HepG2 (cell line): ENCODE data around the gene IL13. TPM values are rescaled to one million over a fixed set of nuclear protein-coding genes. Genes with fewer than 3 reads are reported as not detected.
A peak's percentile ranks its signal among the peaks of the same experiment; 100 is the strongest.

Experiments used
- ATAC-seq: fragments of 200-7000 bp; cut with Tn5 transposase; 3 replicates; pipeline ENCODE4 v1.9.1; 2020; ENCODE audit warnings: mild to moderate bottlenecking, moderate library complexity
- BruUV-seq: library from RNA; stranded (reverse); fragments of 400-500 nt; replicated peaks from 2 replicates; lab custom pipeline; 2021; lab: Mats Ljungman, UMichigan
- CTCF ChIA-PET: fragments of 300-600 bp; formaldehyde crosslinking; extraction: SDS; loops from one replicate; lab custom pipeline; 2021; ENCODE audit warnings: low total read pairs, inconsistent platforms, low intra/inter-chr PET ratio; lab: Yijun Ruan, JAX
- POLR2A ChIA-PET: fragments of 350-600 bp; sonication (Branson Sonifier 250); formaldehyde crosslinking; loops from one replicate; lab custom pipeline; 2020; ENCODE audit warnings: antibody characterized with exemption, inconsistent platforms; lab: Yijun Ruan, JAX
- DNase-seq: peaks from one replicate; pipeline ENCODE4 v3.0.0-alpha.2; 2015; ENCODE audit warnings: low spot score
- FAIRE-seq: peaks from 3 replicates; lab custom pipeline; 2011; peaks lifted over from hg19 to GRCh38; lab: Jason Lieb, UNC
- H2AFZ ChIP-seq: one replicate; pipeline ENCODE4 v1.6.1; 2011; ENCODE audit warnings: low read length, inconsistent platforms
- H3K27ac ChIP-seq: fragments of 300-600 bp; 3 replicates; pipeline ENCODE4 v1.8.0; 2011; ENCODE audit warnings: mixed run types, mild to moderate bottlenecking, mixed read lengths, low read length, inconsistent platforms; ENCODE audit not compliant: insufficient read depth; ENCODE audit errors: extremely low read length
- H3K27me3 ChIP-seq, 2 experiments: fragments of 200-600 bp in 1 of 2; 2 replicates in 1 of 2; 3 replicates in 1 of 2; pipeline versions ENCODE4 v1.6.0 to v1.8.0; 2011; ENCODE audit warnings: low read length in 2 of 2, mild to moderate bottlenecking in 2 of 2, moderate library complexity in 2 of 2, inconsistent platforms in 1 of 2; ENCODE audit not compliant: insufficient read depth in 2 of 2, control insufficient read depth in 1 of 2
- H3K36me3 ChIP-seq, 2 experiments: fragments of 200-600 bp in 1 of 2; replicated peaks in 1 of 2; 2 replicates in 1 of 2; 3 replicates in 1 of 2; pipeline versions ENCODE4 v1.5.1 to v1.8.0; 2011; ENCODE audit warnings: low read length in 2 of 2, inconsistent platforms in 1 of 2; ENCODE audit not compliant: insufficient read depth in 2 of 2, control insufficient read depth in 1 of 2
- H3K4me1 ChIP-seq: 2 replicates; pipeline ENCODE4 v1.5.1; 2012; ENCODE audit warnings: low read length, inconsistent platforms; ENCODE audit not compliant: insufficient read depth
- H3K4me2 ChIP-seq: 2 replicates; pipeline ENCODE4 v1.6.0; 2011; ENCODE audit warnings: low read depth, low read length, inconsistent platforms
- H3K4me3 ChIP-seq, 3 experiments: fragments of 200-600 bp in 1 of 3; sonication (generic), shearing (Covaris generic) in 1 of 3; replicated peaks in 1 of 3; 2 replicates each; pipeline ENCODE4 v1.5.1; 2011 to 2016; ENCODE audit warnings: low read length in 3 of 3, inconsistent platforms in 2 of 3, low read depth in 2 of 3, mild to moderate bottlenecking in 2 of 3, control low read depth in 1 of 3, mixed read lengths in 1 of 3; ENCODE audit not compliant: insufficient read depth in 1 of 3
- H3K79me2 ChIP-seq: one replicate; pipeline ENCODE4 v1.6.1; 2011; ENCODE audit warnings: low read length, inconsistent platforms; ENCODE audit not compliant: insufficient read depth
- H3K9ac ChIP-seq: 2 replicates; pipeline ENCODE4 v1.6.0; 2011; ENCODE audit warnings: mild to moderate bottlenecking, low read depth, low read length, inconsistent platforms; ENCODE audit not compliant: insufficient read depth
- H3K9me3 ChIP-seq: 2 replicates; pipeline ENCODE4 v1.5.1; 2012; ENCODE audit warnings: mild to moderate bottlenecking, low read length
- H4K20me1 ChIP-seq: 2 replicates; pipeline ENCODE4 v1.6.0; 2011; ENCODE audit warnings: inconsistent platforms, mild to moderate bottlenecking, low read length, moderate library complexity; ENCODE audit not compliant: insufficient read depth
- FOXO4 ChIP-seq: sonication (generic); formaldehyde crosslinking; conservative IDR thresholded peaks from 2 replicates; pipeline ENCODE4 v1.8.1; 2023; ENCODE audit warnings: missing genetic modification reagents
- ZNF281 ChIP-seq: sonication (generic); formaldehyde crosslinking; IDR thresholded peaks from 2 replicates; pipeline ENCODE4 v1.4.0; 2020; ENCODE audit warnings: missing genetic modification reagents, borderline replicate concordance
- ZNF607 ChIP-seq: sonication (generic); formaldehyde crosslinking; IDR thresholded peaks from 2 replicates; pipeline ENCODE4 v1.5.1; 2020; ENCODE audit warnings: missing genetic modification reagents, mild to moderate bottlenecking, borderline replicate concordance
- WGBS: methylation state at CpG from one replicate; pipeline ENCODE4 v1.1.6; 2017; ENCODE audit warnings: low lambda C conversion rate; 5-methylcytosine and 5-hydroxymethylcytosine counted together
- in situ Hi-C: cut with HindIII; loops from 2 replicates; pipeline ENCODE4 v1.10.0; 2017; ENCODE audit warnings: low pct_unique_long_range_greater_than_20kb; ENCODE audit not compliant: extremely low pct_ligation_motif_present
- intact Hi-C: fragments of 100-400 bp; cut with micrococcal nuclease; formaldehyde crosslinking; loops from one replicate; pipeline ENCODE4 v1.10.0; 2022; ENCODE audit not compliant: unreplicated experiment
- polyA plus RNA-seq, 8 experiments: library from polyadenylated mRNA; depleted of rRNA in 3 of 8; stranded (reverse) in 7 of 8; unstranded in 1 of 8; fragments of >200 nt; fragmentation: Illumina TruSeq in 4 of 8; extraction: Trizol in 4 of 8; gene quantifications; 2 replicates each; pipeline versions ENCODE4 v1.2.1 to v1.2.3, GENCODE V29; 2011 to 2016; ENCODE audit warnings: low read depth in 4 of 8, missing spikeins in 1 of 8, mixed read lengths in 1 of 8; ENCODE audit not compliant: insufficient read depth in 1 of 8
- total RNA-seq, 5 experiments: library from RNA; depleted of rRNA; stranded (reverse); fragments of >200 nt; fragmentation: Illumina TruSeq; extraction: Trizol; gene quantifications; 2 replicates each; pipeline ENCODE4 v1.2.3, GENCODE V29; 2016; ENCODE audit warnings: low read depth in 1 of 5

IL13 gene
- total and polyA plus RNA-seq, 2 of the 13 experiments (the other 11 are each of a cell fraction or from before 2014, with no cell fraction given), result 0.05 TPM; not detected in 1

- Histone ChIP-seq H3K9ac (no peak overlapping the region), H3K4me1 (peaks cover 64% of the 10 kb centered on the region), H3K36me3 (no peaks in the 10 kb centered on the region), H2AFZ (no peak overlapping the region), H3K27me3 (peaks cover 3 to 30% of the 10 kb centered on the region in 2 experiments; a peak in 4 of 5 replicates), H3K4me2 (peak overlapping the region; percentile 53; the same call in 1 of the 2 replicates), H4K20me1 (no peaks in the 10 kb centered on the region), H3K4me3 (peak overlapping the region in 1 of 3 experiments; percentile 6; a peak in 1 of 6 replicates), H3K9me3 (no peaks in the 10 kb centered on the region), H3K27ac (no peak overlapping the region), H3K79me2 (no peaks in the 10 kb centered on the region)
- ChIA-PET CTCF (no interaction called here), POLR2A (no interaction called here)
- FAIRE-seq (no peak), DNase-seq (no peak), ATAC-seq (no peak)
- intact Hi-C loops, result no loop called here
- TF ChIP-seq FOXO4 (0 out of 2 replicates have a peak, but pooled peaks have one; percentile 57), ZNF281 (CRISPR knock-in tag) (peak; percentile 55; the same call in 1 of the 2 replicates), ZNF607 (CRISPR knock-in tag) (no peak)
- 41% methylated on average over 4 of the region's 7 CpGs for WGBS
- no TSS peak for BruUV-seq
- in situ Hi-C loops, result loop anchor here (25.0 kb wide), 1 partner anchor 282 kb away; no protein-coding TSS in a partner anchor
Observed at GRCh38 chr5:132669455-132669820, 11.5 kb downstream of the IL13 start.
